Keratinocyte (primary cell): ENCODE data around the gene PARD3B.
A peak's percentile ranks its signal among the peaks of the same experiment; 100 is the strongest.

ENCODE experiments used
- EZH2 ChIP-seq: IDR thresholded peaks from one replicate; pipeline ENCODE4 v1.6.1; 2012; ENCODE audit warnings: inconsistent platforms, mild to moderate bottlenecking, low read length, moderate library complexity
- TF ChIP-seq, protein P1 (sequence below), 3 experiments: IDR thresholded peaks in 1 of 3; conservative IDR thresholded peaks in 1 of 3; optimal IDR thresholded peaks in 1 of 3; 2 replicates in 2 of 3; 3 replicates in 1 of 3; pipeline versions ENCODE3 to v1.5.1; 2011; ENCODE audit warnings: low read length in 3 of 3, mild to moderate bottlenecking in 3 of 3, moderate library complexity in 2 of 3, control low read depth in 1 of 3, inconsistent platforms in 1 of 3; ENCODE audit not compliant: insufficient read depth in 2 of 3; ENCODE audit errors: extremely low read depth in 1 of 3

DNA sequence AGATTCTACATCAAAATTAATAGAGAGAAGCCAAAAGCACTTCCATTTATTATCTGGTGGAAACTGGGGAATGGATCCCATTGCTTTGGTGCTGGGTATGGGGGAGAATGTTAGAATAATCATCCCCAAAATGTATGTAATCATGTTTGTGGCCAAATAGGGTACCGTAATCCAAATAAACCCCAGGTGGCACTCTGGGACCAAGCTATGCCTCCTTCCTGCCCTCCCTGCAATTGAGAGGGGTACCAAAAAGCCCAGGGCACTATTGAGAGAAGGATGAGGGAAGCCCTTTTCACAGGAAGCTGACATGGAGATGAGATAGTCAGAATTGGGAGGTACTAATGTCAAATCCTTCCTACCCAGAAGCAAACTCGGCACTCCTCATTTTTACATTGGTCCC is 1051.3 kb downstream of the PARD3B start:
- no peak for TF ChIP-seq EZH2
- TF ChIP-seq, protein P1, sequence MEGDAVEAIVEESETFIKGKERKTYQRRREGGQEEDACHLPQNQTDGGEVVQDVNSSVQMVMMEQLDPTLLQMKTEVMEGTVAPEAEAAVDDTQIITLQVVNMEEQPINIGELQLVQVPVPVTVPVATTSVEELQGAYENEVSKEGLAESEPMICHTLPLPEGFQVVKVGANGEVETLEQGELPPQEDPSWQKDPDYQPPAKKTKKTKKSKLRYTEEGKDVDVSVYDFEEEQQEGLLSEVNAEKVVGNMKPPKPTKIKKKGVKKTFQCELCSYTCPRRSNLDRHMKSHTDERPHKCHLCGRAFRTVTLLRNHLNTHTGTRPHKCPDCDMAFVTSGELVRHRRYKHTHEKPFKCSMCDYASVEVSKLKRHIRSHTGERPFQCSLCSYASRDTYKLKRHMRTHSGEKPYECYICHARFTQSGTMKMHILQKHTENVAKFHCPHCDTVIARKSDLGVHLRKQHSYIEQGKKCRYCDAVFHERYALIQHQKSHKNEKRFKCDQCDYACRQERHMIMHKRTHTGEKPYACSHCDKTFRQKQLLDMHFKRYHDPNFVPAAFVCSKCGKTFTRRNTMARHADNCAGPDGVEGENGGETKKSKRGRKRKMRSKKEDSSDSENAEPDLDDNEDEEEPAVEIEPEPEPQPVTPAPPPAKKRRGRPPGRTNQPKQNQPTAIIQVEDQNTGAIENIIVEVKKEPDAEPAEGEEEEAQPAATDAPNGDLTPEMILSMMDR (optimal IDR thresholded peaks at IDR 0.05 in 1 of 3, IDR thresholded peaks at IDR 0.05 in 1 of 3, conservative IDR thresholded peaks at IDR 0.05 in 1 of 3; ENCODE audit: extremely low read depth in 1 of 3, insufficient read depth in 2 of 3, low read length in 3 of 3): peak in 1 of 3 experiments; percentile 38
